ENCODE measurements around the gene IL27RA.

- TF ChIP-seq CTCF (conservative IDR thresholded peaks at IDR 0.05) (no peak), EZH2 (IDR thresholded peaks at IDR 0.05; ENCODE audit: low read depth) (no peak)
Measured at GRCh38 chr19:13995878-13996765, 35.4 kb upstream of the IL27RA start.
